Measurements from ENCODE around the gene CEBPG. TPM values are rescaled to one million over a fixed set of nuclear protein-coding genes. Genes with fewer than 3 reads are reported as not detected.

CEBPG gene
- total RNA-seq, 1 donor from 2014 or later = 19.3 TPM

GRCh38 chr19:33384983-33385382 is 11.5 kb downstream of the CEBPG start:
- no peak overlapping the region for H3K4me3 ChIP-seq (ENCODE audit: low read depth, low read length)
- DNase-seq (ENCODE audit: low read depth) = no peak
- TF ChIP-seq CTCF (conservative IDR thresholded peaks at IDR 0.05; ENCODE audit: low read depth, low read length) = no peak

GRCh38 chr19:33385956-33386355 is 12.4 kb downstream of the CEBPG start:
- H3K4me3 ChIP-seq (ENCODE audit: low read depth, low read length) = no peak overlapping the region
- no peak for DNase-seq (ENCODE audit: low read depth)
- no peak for TF ChIP-seq CTCF (conservative IDR thresholded peaks at IDR 0.05; ENCODE audit: low read depth, low read length)

DNA sequence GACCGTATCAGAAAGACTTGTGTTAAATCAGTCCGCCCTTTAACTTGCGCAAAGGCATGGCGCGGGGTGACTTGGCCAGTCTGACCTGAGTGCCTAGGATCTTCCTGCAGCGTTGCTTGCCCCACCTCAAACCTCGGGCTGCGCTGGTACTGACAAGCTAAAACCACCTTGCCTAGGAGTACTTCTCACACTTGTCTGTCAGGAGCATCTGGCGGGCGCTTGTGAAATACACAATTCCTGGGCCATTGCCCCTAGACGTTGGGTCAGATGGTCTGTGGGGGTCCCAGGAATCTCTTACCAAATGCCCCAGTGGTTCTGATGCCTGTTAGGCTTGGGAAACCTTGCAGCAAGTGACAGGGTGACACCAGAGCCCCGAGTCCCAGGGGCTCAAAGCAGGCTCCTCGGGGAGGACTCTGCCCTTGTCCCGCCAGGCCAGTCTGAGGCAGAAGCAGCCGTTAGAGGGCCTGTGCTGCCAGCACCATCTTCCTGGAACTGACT is 12.9 kb downstream of the CEBPG start:
- no peak for DNase-seq (ENCODE audit: low read depth)
- no peak overlapping the region for H3K4me3 ChIP-seq (ENCODE audit: low read depth, low read length)
- TF ChIP-seq CTCF (conservative IDR thresholded peaks at IDR 0.05; ENCODE audit: low read depth, low read length) = no peak

- no peak for DNase-seq (ENCODE audit: low read depth)
- TF ChIP-seq CTCF (conservative IDR thresholded peaks at IDR 0.05; ENCODE audit: low read depth, low read length) = no peak
- no peak overlapping the region for H3K4me3 ChIP-seq (ENCODE audit: low read depth, low read length)
Measured at GRCh38 chr19:33387351-33388230, 14.1 kb downstream of the CEBPG start.

GRCh38 chr19:33388231-33388724 is 14.8 kb downstream of the CEBPG start:
- TF ChIP-seq CTCF (conservative IDR thresholded peaks at IDR 0.05; ENCODE audit: low read depth, low read length) = no peak
- H3K4me3 ChIP-seq (ENCODE audit: low read depth, low read length) = no peak overlapping the region
- no peak for DNase-seq (ENCODE audit: low read depth)

DNA sequence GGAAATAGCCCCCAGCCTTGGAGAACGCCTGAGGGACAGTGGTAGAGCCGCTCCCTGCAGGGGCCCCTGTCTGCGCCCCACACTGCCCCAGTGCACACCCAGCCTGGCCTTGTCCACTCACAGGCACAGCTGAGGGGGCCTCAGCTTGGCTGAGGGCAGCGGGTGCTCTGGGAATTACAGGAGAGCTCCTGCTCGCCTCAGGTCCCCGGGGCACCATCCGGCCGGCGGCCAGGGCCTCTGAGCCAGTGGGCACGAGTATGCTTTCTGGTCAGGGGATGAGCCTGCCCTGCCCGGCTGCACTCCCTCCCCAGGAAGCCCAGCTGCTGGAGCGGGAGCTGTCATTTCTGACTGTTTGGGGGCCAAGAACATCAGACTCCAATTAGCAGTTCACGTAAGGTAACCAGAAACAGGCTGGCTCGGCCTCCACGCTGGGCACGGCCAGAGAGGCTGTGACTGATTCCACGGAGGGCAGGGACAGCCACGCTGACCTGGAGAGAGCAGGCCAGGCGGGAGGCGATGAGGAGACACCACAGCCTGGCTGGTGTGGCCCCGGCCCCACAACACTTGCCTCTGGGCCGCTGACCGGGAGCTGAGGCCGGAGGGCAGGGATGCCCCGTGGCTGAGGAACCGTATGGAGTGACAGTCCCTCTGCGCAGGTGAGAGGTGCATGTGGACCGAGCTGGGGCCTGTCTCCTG is 15.4 kb downstream of the CEBPG start:
- no peak overlapping the region for H3K4me3 ChIP-seq (ENCODE audit: low read depth, low read length)
- no peak for TF ChIP-seq CTCF (conservative IDR thresholded peaks at IDR 0.05; ENCODE audit: low read depth, low read length)

More for the DNA sequence above, 15.4 kb downstream of the CEBPG start:
- DNase-seq (ENCODE audit: low read depth) = no peak

Measured in epithelial cell of proximal tubule (primary cell).